Activated naive CD8-positive, alpha-beta T cell treated with anti-CD3 and anti-CD28 coated beads, Interleukin-2, amount 50 U/mL, for 16 hours (primary cell): ENCODE data around the gene SLC25A24.
"Not testable (repeated sequence)": the region's sequence is repeated elsewhere in the genome, so short reads cannot be mapped to it uniquely, and the experiment has no call there.

Experiments used
- DNase-seq: peaks from one replicate; pipeline ENCODE4 v3.0.0-alpha.2; 2020; ENCODE audit warnings: low read depth, low spot score

The SLC25A24 gene

GRCh38 chr1:108199201-108199691 lies 897 bp downstream of the SLC25A24 start:
- DNase-seq, result no peak

- DNase-seq, result no peak
Observed at GRCh38 chr1:108194051-108194450, 6.1 kb downstream of the SLC25A24 start.

GRCh38 chr1:108193333-108193732 lies 6.8 kb downstream of the SLC25A24 start:
- DNase-seq, result no peak

GRCh38 chr1:108192581-108192980 lies 7.6 kb downstream of the SLC25A24 start:
- DNase-seq, result no peak

- no peak for DNase-seq
Observed at GRCh38 chr1:108190686-108191416, 9.3 kb downstream of the SLC25A24 start.

- DNase-seq, result no peak
Observed at GRCh38 chr1:108190001-108190634, 10.0 kb downstream of the SLC25A24 start.

- no peak for DNase-seq
Observed at GRCh38 chr1:108188801-108189200, 11.3 kb downstream of the SLC25A24 start.

GRCh38 chr1:108182959-108183700 lies 17.0 kb downstream of the SLC25A24 start:
- DNase-seq, result no peak

GRCh38 chr1:108179018-108179417 lies 21.1 kb downstream of the SLC25A24 start:
- no peak for DNase-seq

- not testable (repeated sequence) for DNase-seq
Observed at GRCh38 chr1:108162409-108162808, 37.7 kb downstream of the SLC25A24 start.

- DNase-seq, result not testable (repeated sequence)
Observed at GRCh38 chr1:108159951-108160350, 40.2 kb downstream of the SLC25A24 start.

- no peak for DNase-seq
Observed at GRCh38 chr1:108158893-108159453, 41.2 kb downstream of the SLC25A24 start.

GRCh38 chr1:108154314-108154713 lies 45.8 kb downstream of the SLC25A24 start:
- no peak for DNase-seq

GRCh38 chr1:108152782-108153222 lies 47.3 kb downstream of the SLC25A24 start:
- DNase-seq, result no peak

- DNase-seq, result no peak
Observed at GRCh38 chr1:108151548-108151947, 48.6 kb downstream of the SLC25A24 start.

GRCh38 chr1:108149796-108150467 lies 50.2 kb downstream of the SLC25A24 start:
- DNase-seq, result no peak

GRCh38 chr1:108144569-108144968 lies 55.6 kb downstream of the SLC25A24 start:
- not testable (repeated sequence) for DNase-seq

- DNase-seq, result no peak
Observed at GRCh38 chr1:108142773-108143394, 57.3 kb downstream of the SLC25A24 start.

GRCh38 chr1:108142258-108142657 lies 57.9 kb downstream of the SLC25A24 start:
- DNase-seq, result no peak

- no peak for DNase-seq
Observed at GRCh38 chr1:108141621-108142020, 58.5 kb downstream of the SLC25A24 start.

- DNase-seq, result no peak
Observed at GRCh38 chr1:108140936-108141335, 59.2 kb downstream of the SLC25A24 start.
